Spleen (tissue), 3 donors: ENCODE results near the gene RPL15.

Experiments
- POLR2A ChIP-seq, 3 donors: fragments of 450-650 bp; IDR thresholded peaks; one replicate each; pipeline ENCODE4 v1.5.1; 2017; ENCODE audit warnings: antibody characterized with exemption in 3 of 3, mild to moderate bottlenecking in 1 of 3
- POLR2AphosphoS5 ChIP-seq, 3 donors: sonication (generic); formaldehyde crosslinking; IDR thresholded peaks; one replicate each; pipeline ENCODE4 v1.5.1; 2017; ENCODE audit warnings: antibody characterized with exemption in 3 of 3

- TF ChIP-seq POLR2A (IDR thresholded peaks at IDR 0.05) (no peak), POLR2AphosphoS5 (IDR thresholded peaks at IDR 0.05) (peak in 1 of 3 donors; percentile 29)
Observed at GRCh38 chr3:23915537-23916108, 1.3 kb upstream of the RPL15 start.
